ENCODE measurements around the gene SLBP.

GRCh38 chr4:1693131-1693896, 18.8 kb downstream of the SLBP start:
- TF ChIP-seq CTCF (conservative IDR thresholded peaks at IDR 0.05; ENCODE audit: low read depth, low read length) (peak; percentile 90), EZH2 (IDR thresholded peaks at IDR 0.05; ENCODE audit: low read length, unreplicated experiment) (no peak), EZH2phosphoT487 (IDR thresholded peaks at IDR 0.05; ENCODE audit: borderline replicate concordance, low read length) (no peak)
